HG03135 (cell line): ENCODE measurements around the gene ZNF398.

Experiments used
- ATAC-seq: cut with Tn5 transposase; IDR thresholded peaks from one replicate; pipeline ENCODE4 v1.9.1; 2021; ENCODE audit warnings: mild to moderate bottlenecking, moderate library complexity; ENCODE audit not compliant: unreplicated experiment

Gene ZNF398

GRCh38 chr7:149195180-149196150 is 48.2 kb downstream of the ZNF398 start, which contains the start of gene ZNF282:
TSS of gene ZNF282 (plus strand) at chr7:149195546. CDS start at chr7:149195590, 44 bp downstream.
- peak; percentile 89 for ATAC-seq

GRCh38 chr7:149196151-149196704 is 49.0 kb downstream of the ZNF398 start:
- ATAC-seq, result peak; percentile 26

- ATAC-seq, result peak; percentile 3
Observed at GRCh38 chr7:149196705-149197171, 49.5 kb downstream of the ZNF398 start.

GRCh38 chr7:149197675-149198074 is 50.4 kb downstream of the ZNF398 start:
- no peak for ATAC-seq

GRCh38 chr7:149198161-149198816 is 51.0 kb downstream of the ZNF398 start:
- no peak for ATAC-seq

GRCh38 chr7:149199234-149199995 is 52.2 kb downstream of the ZNF398 start:
- ATAC-seq, result no peak

- ATAC-seq, result no peak
Observed at GRCh38 chr7:149202831-149203231, 55.6 kb downstream of the ZNF398 start.

- ATAC-seq, result no peak
Observed at GRCh38 chr7:149205690-149206381, 58.6 kb downstream of the ZNF398 start.

GRCh38 chr7:149207324-149208035 is 60.2 kb downstream of the ZNF398 start:
- no peak for ATAC-seq

GRCh38 chr7:149209518-149210269 is 62.4 kb downstream of the ZNF398 start:
- ATAC-seq, result no peak

- no peak for ATAC-seq
Observed at GRCh38 chr7:149210551-149210950, 63.3 kb downstream of the ZNF398 start.

GRCh38 chr7:149214020-149214720 is 66.9 kb downstream of the ZNF398 start:
- ATAC-seq, result no peak

- no peak for ATAC-seq
Observed at GRCh38 chr7:149216402-149216801, 69.1 kb downstream of the ZNF398 start.

GRCh38 chr7:149217570-149217969 is 70.3 kb downstream of the ZNF398 start:
- ATAC-seq, result no peak

- ATAC-seq, result no peak
Observed at GRCh38 chr7:149218469-149219420, 71.5 kb downstream of the ZNF398 start.

GRCh38 chr7:149220534-149220933 is 73.3 kb downstream of the ZNF398 start:
- no peak for ATAC-seq

- ATAC-seq, result no peak
Observed at GRCh38 chr7:149223176-149223575, 75.9 kb downstream of the ZNF398 start.
